GM19468 (cell line): Measurements from ENCODE around the gene POLR2I.
"Not testable (repeated sequence)": the region's sequence is repeated elsewhere in the genome, so short reads cannot be mapped to it uniquely, and the experiment has no call there.

Source experiments
- ATAC-seq: cut with Tn5 transposase; IDR thresholded peaks from one replicate; pipeline ENCODE4 v1.9.1; 2021; ENCODE audit warnings: mild to moderate bottlenecking, moderate library complexity, moderate number of reproducible peaks; ENCODE audit not compliant: unreplicated experiment; ENCODE audit errors: extremely low read depth

Gene POLR2I

DNA sequence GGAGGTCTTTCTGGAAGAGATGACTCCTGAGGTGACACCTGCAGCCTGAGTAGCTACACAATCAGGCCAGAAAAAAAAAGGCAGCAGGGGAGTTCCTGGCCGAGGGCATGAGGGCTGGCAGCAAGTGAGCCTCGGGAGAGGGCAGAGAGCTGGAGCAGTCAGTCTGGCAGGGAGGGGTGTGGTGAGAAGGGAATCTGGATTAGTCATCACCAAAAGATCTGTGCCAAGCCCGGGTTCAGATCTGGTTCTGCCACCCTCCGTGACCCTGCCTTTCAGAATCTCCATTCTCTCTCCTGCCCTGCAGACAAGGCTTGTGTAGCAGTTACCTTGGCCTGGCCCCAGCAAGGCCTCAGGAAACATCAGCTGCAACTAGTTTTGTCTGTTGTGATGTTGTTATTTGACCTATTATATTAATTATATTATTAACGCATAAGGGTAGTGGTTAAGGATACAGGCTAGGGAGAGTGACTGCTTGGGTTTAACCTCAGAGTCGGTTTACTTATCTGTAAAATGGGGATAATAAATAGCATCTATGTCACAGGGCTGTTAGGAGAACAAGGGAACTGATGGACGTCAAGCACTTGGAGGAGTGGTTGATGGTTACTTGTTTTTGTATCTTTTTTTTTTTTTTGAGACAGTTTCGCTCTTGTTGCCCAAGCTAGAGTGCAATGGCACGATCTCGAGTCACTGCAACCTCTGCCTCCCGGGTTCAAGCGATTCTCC is 22.4 kb upstream of the POLR2I start:
- ATAC-seq, result no peak

DNA sequence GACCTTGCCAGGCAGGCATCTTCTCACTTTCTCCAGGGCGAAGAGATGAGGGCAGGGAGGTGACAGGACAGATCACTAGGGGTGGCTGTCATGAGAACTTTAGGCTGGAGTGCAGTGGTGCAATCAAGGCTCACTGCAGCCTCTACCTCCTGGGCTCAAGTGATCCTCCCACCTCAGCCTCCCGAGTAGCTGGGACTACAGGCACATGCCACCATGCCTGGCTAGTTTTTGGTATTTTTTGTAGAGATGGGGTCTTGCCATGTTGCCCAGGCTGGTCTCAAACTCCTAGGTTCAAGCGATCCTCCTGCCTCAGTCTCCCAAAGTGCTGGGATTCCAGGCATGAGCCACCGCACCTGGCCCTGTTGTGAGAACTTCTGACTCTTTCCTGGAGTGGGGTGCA is 20.2 kb upstream of the POLR2I start:
- not testable (repeated sequence) for ATAC-seq

DNA sequence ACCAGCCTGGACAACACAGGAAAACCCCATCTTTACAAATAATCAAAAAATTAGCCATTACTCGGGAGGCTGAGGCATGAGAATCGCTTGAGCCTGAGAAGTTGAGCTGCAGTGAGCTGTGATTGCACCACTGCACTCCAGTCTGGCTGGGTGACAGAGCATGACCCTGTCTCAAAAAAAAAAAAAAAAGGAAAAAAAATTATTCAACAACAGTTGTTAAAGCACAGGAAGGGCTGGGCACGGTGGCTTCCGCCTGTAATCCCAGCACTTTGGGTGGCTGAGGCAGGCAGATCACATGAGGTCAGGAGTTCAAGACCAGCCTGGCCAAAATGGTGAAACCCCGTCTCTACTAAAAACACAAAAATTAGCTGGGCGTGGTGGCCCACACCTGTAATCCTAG is 16.5 kb upstream of the POLR2I start:
- not testable (repeated sequence) for ATAC-seq

DNA sequence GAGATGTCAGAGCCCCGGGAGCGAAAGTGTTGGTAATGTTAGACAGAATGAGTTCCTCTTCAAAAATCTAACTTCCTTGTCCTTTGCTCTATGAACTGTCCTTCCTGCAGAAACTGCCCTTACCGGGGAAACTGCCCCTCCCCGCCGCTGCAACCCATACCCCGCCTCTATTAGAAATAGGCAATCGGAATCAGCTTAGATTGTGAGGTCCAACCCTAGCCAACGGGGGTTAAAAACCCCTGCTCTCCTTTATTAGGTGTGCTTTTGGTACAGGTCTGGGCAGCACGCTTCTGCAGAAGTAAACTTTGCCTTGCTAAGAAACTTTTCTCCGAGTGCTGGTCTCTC is 13.7 kb upstream of the POLR2I start:
- no peak for ATAC-seq

DNA sequence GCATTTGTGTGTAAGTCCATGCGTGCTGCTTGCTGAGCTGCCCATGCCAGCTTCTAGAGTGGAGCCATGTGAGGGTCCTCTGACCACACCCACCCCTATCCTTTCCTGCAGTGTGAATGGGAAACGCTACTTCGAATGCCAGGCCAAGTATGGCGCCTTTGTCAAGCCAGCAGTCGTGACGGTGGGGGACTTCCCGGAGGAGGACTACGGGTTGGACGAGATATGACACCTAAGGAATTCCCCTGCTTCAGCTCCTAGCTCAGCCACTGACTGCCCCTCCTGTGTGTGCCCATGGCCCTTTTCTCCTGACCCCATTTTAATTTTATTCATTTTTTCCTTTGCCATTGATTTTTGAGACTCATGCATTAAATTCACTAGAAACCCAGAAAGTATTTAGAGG is 10.9 kb upstream of the POLR2I start:
- ATAC-seq, result no peak

DNA sequence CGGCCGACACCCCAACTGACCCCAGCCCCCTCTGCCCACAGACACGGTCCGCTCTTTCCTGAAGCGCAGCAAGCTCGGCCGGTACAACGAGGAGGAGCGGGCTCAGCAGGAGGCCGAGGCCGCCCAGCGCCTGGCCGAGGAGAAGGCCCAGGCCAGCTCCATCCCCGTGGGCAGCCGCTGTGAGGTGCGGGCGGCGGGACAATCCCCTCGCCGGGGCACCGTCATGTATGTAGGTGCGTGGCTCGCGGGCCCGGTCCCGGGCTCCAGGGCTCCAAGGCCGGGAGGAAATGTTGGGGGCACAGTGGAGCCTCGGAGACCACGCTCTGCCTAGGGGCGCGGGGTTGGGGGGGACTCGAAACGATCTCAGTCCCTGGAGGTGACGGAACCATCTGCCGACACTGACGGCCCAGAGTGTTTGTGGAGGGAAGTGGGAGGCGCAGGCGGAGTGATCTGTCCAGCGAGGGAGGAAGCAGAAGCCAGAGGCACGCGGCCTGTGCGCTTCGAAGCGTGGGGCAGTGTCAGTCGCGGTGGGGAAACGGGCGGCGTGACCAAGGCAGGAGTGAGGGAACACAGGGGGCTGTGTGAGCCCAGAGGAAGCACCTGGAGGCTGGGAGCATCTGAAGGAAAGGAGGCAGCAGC is 6.9 kb upstream of the POLR2I start:
- ATAC-seq, result no peak

DNA sequence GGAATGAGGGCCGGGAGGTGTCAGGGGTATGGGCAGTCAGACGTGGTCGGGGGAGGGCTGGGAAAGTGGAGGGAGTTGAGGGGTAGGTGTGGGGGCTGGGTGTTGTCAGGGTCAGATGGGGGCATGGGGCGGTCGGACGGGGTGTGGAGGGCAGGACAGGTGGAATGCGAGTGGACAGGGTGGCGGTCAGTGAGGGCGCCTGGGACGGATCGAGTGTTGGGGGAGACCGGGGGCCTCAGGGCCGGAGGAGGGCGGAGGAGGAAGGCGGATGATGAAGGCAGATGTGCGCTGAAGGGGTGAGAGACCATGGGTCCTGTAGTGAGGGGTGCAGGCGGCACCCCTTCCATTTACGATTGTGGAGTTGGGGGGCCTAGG is 6.3 kb upstream of the POLR2I start:
- ATAC-seq, result no peak

DNA sequence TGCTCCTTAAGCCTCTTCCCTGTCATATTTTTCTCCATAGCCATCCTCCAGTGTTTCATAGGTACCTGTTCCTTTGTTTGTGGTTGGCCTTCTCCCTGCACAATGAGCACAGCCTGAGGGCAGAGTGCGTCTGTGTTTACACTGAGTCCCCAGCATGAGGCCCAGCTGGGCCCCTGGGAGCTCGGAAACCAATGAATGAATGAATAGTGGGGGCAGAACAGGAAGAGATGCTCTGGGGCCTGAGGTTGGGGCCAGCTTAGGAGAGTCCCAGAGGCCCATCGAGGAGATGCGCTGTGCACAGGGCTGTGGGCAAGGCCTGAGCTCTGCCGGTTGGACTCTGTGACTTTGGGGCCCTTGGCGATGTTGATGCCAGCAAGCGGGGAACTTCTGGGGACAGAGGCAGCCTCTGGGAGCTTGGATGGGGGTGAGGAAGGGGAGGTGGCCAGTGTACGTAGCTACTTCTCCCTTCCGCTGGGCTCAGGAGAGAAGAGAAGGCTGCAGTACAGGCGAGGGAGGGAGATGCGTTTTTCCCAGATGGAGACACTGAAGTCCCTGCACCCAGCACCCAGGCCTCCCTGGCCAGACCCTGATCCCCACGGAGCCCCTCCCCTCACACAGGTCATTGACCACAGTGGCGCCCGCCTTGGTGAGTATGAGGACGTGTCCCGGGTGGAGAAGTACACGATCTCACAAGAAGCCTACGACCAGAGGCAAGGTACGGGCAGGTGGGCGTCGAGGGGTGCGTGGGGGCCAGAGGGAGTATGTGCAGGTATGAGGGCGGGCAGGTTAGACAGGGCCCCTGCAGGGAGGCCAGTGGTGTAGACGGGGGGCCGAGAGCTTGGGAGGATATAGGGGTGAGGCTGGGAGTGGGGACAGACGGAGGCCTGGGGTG is 5.7 kb upstream of the POLR2I start:
- ATAC-seq, result no peak

DNA sequence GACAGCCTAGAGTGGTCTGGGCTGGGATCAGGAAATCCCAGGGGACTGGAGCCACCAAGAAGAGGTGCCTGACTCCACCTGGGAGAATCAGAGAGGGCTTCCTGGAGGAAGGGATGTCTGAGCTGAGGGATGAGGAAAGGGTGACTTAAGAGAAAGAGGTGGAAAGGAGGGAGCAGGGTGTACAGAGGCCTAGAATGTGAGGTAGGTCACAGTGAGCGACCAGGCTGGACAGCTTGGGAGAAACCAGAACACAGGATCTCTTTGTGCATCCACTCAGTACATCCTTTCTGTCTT is 1.6 kb upstream of the POLR2I start:
- ATAC-seq, result no peak

DNA sequence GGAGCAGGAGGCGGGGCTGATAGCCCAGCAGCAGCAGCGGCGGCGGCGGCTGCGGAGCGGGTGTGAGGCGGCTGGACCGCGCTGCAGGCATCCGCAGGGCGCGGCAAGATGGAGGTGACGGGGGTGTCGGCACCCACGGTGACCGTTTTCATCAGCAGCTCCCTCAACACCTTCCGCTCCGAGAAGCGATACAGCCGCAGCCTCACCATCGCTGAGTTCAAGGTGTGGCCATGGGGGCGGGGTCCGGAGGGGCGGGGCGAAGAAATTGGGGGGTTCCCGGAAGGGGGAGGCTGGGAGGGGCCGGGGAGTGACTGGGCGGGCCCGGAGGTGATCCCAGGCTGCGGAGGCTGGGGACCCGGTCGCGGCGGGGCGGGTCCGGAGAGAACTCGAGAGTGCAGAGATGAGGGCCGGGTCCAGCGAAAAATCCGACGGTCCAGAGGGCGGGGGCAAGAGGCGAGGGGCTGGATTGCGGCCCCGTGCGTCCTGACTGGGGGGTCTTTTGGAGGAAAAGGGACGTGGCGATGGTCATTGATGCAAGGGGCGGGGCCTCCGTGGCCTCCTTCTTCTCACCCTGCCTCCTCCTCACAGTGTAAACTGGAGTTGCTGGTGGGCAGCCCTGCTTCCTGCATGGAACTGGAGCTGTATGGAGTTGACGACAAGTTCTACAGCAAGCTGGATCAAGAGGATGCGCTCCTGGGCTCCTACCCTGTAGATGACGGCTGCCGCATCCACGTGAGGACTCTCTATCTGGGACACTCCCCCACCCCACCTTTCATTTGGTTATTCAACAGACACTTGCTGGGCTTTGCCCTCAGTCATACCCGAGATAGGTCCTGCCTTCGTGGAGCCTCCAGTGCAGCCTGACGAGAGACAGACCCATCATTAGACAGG is 1.0 kb upstream of the POLR2I start, which contains the start of gene TBCB:
TSS of gene TBCB (plus strand) at position 16 of the 891 bp plus-strand sequence. CDS start at position 109, 93 bp downstream.
- ATAC-seq, result no peak

DNA sequence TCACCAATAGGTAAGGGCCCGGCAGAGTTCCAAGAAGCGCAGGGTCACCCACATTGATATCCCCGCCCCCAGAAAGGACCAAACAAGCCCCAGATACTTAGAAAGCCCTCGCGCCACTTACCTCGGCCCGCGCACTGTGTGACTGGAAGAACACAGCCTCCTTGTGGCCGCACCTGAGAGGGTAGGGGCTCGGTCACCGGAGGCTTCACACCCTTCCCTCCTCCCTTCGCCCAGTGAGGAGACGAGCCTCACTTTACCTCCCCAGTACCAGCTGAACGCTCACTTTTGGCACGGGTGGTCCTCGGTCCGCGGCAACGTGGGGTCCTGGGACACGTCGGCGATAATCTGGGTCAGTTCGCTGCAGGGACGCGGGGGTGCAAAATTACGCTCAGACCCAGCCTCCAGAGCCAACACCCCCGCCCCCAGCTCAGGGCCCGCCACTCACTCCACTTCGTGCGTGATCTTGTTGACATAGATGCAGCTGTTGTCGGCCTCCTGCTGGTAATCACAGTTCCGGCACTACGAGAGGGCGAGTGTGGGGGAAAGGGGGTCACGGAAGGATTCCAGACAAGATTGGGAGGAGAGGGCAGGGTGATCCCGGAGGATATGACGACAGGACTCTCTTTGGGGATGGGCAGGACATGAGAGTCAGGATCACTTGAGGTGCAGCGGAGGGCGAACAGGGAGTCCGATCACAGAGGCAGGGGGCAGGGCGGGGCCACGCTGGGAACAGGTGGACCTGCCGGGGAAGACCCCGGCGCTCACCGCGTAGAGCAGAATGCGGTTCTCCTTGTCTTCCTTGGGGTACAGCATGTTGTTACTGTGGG is 568 bp downstream of the POLR2I start:
- no peak for ATAC-seq

DNA sequence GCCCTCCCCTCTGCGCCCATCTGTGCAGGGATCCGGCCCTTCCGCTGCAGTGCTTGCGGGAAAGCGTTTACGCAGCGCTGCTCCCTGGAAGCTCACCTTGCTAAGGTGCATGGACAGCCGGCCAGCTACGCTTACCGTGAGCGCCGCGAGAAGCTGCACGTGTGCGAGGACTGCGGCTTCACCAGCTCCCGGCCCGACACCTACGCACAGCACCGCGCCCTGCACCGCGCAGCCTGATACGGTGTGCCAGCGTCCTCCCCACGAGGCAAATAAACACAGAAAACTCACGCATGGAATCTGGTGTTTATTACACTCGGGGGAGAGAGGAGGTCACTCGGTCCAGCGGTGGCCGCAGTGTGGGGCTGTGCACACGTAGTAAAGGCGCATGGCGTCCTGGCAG is 1.2 kb downstream of the POLR2I start:
- ATAC-seq, result no peak

DNA sequence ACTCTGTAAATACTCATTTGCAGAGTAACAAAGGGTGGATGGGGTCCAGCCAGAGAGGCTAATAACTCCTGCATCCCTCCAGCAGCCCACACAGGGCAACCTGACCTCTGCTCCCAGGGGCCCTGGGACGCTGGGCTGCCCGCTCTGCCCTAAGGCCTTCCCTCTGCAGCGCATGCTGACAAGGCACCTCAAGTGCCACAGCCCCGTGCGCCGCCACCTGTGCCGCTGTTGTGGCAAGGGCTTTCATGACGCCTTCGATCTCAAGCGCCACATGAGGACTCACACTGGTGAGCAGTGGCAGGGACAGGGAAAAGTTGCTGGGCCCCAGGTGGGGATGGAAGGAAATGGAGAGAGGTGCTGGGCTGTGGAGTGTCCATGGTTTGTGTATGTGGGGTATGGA is 2.0 kb downstream of the POLR2I start:
- ATAC-seq, result no peak

DNA sequence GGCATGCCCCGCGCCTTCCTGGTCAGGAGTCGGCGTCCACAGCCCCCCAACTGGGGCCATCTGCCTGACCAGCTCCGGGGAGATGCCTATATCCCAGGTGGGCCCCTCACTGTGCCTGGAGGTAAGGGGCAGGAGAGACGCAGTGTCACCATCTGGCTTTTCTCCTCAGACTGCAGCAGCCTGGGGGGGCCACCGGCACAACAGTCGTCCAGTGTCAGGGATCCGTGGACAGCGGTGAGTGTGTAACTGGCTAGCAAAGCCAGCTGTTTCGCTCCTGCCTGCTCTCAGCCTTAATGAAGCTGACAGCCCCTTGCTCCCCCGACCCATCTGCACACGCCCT is 3.5 kb downstream of the POLR2I start:
- ATAC-seq, result no peak

DNA sequence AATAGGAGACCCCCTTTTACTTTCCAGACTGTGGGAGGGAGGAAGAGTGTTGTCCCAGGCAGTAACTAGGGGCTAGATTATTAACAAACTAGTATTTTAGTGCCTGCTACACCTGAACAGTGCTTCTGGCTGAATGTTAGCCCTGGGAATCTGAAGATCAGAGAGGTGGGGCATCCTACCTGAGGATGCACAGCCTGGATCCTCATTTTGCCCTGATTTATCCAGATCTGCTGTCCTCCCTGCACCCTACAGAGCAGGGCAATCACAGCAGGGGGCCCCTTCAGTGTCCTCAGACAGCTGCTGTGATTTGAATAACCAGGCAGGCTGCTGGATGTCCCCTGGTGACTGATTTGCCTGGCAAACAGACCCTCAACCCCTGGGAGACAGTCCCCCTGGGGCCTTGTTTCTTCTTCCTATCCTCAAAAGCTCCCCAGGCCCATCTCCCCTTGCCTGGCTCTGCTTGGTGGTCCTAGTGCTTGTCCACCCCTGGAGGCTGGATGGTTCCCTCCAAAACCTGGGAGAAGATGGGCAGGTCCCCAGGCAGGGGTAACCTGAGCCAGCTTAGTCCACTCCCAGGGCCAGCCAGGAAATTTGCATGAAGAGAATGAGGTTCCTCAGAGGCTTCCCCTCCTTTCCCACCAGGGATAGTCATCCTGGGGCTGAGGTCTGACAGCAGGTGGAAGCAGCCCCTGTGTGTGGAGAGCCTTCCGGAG is 4.0 kb downstream of the POLR2I start, which contains the start of gene OVOL3:
TSS of gene OVOL3 (plus strand) at position 657 of the 713 bp plus-strand sequence. CDS start 60 bp downstream, outside the sequence.
- no peak for ATAC-seq

DNA sequence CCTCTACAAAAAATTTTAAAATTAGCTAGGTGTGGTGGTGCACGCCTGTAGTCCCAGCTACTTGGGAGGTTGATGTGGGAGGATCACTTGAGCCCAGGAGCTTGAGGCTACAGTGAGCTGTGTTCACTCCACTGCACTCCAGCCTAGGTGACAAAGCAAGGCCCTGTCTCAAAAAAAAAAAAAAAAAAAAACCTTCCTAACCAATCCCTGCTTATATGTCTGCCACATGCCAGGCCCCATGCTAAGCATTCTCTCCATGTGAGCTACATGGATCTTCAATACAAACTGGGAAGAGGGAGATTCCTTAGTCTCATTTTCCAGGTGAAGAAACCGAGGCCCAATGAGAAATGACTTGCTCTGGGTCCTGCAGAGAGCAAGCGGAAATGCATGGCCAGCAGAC is 6.0 kb downstream of the POLR2I start:
- ATAC-seq, result no peak

DNA sequence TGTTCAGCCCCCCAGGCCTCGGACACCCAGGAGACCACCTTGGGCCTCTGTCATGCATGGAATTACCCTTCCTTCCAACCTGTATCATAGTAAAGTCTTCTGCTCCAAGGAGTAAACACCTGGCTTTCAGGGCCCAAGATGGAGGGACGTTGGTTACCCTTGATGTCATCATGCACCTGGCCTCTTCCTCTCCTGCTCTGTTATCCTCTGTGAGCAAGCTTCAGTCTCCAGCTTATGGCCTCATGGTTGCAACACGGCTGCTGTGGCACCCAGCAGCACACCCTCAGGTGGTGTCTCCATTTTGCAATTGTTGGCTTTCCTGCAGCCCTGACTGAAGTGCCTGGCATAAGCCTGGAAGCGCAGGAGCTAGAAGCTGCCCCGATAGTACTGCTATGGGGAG is 7.7 kb downstream of the POLR2I start:
- no peak for ATAC-seq

DNA sequence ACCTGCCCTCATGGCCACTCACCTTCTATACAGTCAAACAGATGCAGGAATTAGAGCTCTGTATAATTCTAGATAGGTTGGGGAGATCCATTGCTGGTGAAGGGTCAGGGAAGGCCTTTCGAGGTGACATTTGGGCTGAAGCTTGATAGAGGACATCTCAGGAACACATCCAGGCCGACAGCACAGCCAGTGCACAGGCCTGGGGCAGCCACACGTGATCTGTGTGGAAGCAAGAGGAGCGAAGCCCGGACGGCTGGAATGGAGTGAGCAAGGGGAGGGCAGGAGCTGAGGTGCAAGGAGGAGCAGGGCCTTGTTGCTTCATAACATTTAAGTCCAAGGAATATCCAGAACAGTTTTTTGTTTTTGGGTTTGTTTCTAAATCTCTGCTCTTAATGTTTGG is 8.2 kb downstream of the POLR2I start:
- no peak for ATAC-seq
